ENCODE results near the gene PPP1R1C.

DNA sequence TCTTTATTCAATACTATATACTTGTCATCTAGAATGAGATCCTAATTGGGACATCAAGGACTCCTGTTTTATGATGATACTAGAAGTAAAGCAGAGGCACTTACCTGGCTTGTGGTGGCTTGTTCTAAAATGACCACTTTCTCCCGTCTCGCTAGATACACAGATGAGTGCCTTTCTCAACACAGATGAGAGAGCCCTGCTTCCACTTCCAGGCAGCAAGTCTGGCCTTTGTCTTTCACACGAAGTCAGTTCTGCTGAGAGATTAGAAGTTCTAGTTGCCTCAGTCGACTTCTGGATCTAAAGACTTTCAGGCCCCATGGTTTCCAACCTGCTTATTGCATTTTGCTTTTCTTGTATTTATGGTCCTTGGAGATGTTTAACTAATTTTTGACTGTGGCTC, 70.3 kb downstream of the PPP1R1C start:
- TF ChIP-seq EP300 (IDR thresholded peaks at IDR 0.05; ENCODE audit: low read depth): no peak
- TF ChIP-seq, protein P1, sequence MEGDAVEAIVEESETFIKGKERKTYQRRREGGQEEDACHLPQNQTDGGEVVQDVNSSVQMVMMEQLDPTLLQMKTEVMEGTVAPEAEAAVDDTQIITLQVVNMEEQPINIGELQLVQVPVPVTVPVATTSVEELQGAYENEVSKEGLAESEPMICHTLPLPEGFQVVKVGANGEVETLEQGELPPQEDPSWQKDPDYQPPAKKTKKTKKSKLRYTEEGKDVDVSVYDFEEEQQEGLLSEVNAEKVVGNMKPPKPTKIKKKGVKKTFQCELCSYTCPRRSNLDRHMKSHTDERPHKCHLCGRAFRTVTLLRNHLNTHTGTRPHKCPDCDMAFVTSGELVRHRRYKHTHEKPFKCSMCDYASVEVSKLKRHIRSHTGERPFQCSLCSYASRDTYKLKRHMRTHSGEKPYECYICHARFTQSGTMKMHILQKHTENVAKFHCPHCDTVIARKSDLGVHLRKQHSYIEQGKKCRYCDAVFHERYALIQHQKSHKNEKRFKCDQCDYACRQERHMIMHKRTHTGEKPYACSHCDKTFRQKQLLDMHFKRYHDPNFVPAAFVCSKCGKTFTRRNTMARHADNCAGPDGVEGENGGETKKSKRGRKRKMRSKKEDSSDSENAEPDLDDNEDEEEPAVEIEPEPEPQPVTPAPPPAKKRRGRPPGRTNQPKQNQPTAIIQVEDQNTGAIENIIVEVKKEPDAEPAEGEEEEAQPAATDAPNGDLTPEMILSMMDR (IDR thresholded peaks at IDR 0.05): no peak
- TF ChIP-seq POLR2A (IDR thresholded peaks at IDR 0.05): no peak
- no peak for TF ChIP-seq POLR2AphosphoS5 (IDR thresholded peaks at IDR 0.05)

Data from transverse colon (tissue), 4 donors.